Fibroblast of pulmonary artery (primary cell): ENCODE data around the gene DNAJB5.
"Not testable (repeated sequence)": the region's sequence is repeated elsewhere in the genome, so short reads cannot be mapped to it uniquely, and the experiment has no call there.

ENCODE experiments used
- DNase-seq: peaks from one replicate; pipeline ENCODE4 v3.0.0-alpha.2; 2010; ENCODE audit warnings: low read depth
- H3K4me3 ChIP-seq: replicated peaks from 2 replicates; pipeline ENCODE4 v1.5.1; 2011; ENCODE audit warnings: low read depth, mild to moderate bottlenecking, control low read depth, low read length, moderate library complexity
- CTCF ChIP-seq: IDR thresholded peaks from 2 replicates; pipeline ENCODE4 v1.5.1; 2011; ENCODE audit warnings: mild to moderate bottlenecking, control low read depth, low read length, inconsistent platforms; ENCODE audit errors: missing control alignments

DNAJB5 gene

DNA sequence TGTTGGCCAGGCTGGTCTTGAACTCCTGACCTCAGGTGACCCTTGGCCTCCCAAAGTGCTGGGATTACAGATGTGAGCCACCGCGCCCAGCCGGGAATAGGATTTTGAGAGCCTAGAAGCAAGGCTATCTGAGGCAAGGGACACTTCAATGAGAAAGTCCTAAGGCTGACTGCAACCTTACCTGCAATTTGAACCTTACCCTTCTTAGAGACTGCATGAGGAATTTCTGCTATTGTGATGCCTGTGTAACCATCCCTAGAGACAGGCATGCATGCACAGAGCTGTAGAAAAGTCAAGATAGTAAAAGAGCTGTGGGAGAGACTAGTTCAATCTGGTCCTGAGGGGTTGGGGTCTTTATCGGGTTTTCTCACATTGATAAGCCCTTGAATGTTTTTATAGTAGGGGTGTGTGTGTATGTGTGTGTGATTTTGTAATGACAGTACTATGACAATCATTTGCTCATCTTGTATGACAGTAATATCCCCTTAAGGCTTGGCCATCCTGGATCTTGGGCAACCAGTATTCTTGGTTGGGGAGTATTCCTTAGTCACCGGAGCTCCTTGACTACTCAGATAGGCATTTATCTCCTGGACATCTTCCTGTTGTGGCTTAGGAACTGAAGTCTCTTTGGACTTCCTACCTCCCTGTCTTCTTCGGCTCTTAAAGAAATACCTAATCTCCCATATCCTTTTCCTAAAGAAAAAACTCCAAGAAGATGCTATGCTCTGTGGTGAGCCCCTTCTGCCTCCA, 11.2 kb downstream of the DNAJB5 start:
- DNase-seq = peak; percentile 47
- TF ChIP-seq CTCF = no peak
- no peak overlapping the region for H3K4me3 ChIP-seq

- no peak for TF ChIP-seq CTCF
- DNase-seq = no peak
- H3K4me3 ChIP-seq = no peak overlapping the region
Measured at GRCh38 chr9:35001285-35001677, 11.7 kb downstream of the DNAJB5 start.

DNA sequence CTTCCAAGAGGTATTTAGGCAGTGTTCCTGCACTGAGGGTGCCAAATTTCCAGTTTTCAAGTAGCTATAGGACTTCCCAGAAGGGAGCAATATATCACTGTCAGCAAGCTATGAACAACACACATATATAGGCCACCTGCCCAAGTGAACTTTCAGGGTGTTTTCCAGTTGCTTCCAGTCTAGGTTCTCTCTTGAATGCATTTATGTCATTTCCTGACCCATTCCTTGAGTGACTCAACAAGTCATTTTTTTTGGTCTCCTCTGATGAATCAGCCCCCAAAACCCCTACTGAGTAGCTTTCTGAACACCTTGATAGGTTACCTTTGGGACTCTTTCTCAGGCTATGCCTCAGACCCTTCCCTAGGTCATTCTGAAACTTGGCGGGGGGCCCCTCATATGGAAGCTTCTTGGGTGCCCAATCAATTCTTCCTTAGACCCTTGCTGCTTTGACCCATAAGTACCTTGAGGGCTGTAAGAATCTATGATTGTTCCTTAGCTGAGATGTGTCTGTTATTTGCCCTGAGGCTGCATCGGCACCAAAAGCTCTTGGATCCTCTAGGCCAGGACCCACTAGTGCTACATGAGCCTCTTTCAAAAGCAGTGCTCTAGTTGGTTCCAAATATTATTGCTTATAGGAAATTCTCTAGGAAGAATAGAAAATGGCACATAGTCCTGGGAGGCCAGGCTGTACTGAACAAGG, 12.4 kb downstream of the DNAJB5 start:
- TF ChIP-seq CTCF = no peak
- H3K4me3 ChIP-seq = no peak overlapping the region
- DNase-seq = peak; percentile 59

- no peak for TF ChIP-seq CTCF
- H3K4me3 ChIP-seq = no peak overlapping the region
- no peak for DNase-seq
Measured at GRCh38 chr9:35002623-35003022, 13.1 kb downstream of the DNAJB5 start.

DNA sequence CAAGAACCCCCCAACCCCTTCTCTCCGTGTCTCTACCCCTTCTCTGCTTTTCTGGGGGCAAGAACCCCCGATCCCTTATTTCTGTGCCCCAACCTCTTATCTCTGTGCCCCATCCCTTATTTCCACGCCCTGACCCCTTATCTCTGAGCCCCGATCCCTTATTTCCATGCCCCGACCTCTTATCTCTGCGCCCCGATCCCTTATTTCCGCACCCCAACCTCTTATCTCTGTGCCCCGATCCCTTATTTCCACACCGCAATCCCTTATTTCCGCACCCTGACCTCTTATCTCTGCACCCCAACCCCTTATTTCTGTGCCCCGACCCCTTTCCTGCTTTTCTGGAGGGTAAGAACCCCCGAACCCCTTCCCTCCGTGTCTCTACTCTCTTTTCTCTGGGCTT, 14.8 kb downstream of the DNAJB5 start:
- not testable (repeated sequence) for H3K4me3 ChIP-seq, DNase-seq

DNA sequence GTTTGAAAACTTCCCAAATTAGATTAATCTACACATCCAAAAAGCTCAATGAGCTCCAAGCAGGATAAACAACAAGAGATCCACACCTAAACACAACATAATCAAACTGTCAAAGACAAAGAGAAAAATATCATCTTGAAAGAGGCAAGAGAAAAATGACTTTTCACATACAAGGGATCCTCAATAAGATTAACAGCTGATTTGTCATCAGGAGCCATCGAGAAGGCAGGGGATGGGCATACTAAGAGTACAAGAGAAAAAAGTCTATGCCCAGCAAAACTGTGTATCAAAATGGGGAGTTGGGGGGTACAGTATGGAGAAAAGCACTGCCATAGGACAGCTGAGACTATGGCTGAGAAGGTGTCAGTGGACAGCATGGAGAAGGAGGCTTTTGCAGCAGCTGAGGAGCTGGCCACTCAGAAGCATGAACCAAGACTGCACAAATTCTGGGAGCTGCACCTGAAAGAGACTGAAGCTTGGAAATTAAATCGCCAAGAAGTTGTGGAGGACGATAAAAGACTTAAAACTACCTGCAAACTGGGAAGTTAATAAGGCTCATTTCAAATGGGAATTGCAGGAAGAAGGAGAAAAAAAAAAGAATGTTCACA, 20.9 kb downstream of the DNAJB5 start:
- no peak overlapping the region for H3K4me3 ChIP-seq
- TF ChIP-seq CTCF = no peak
- DNase-seq = no peak

- H3K4me3 ChIP-seq = no peak overlapping the region
- TF ChIP-seq CTCF = no peak
- DNase-seq = no peak
Measured at GRCh38 chr9:35014517-35014916, 25.0 kb downstream of the DNAJB5 start.

- not testable (repeated sequence) for DNase-seq, H3K4me3 ChIP-seq
Measured at GRCh38 chr9:35023443-35023842, 33.9 kb downstream of the DNAJB5 start.
